Endometrial microvascular endothelial cells (primary cell): ENCODE data around the gene MRPS34. TPM values are rescaled to one million over a fixed set of nuclear protein-coding genes. Genes with fewer than 3 reads are reported as not detected.

Source experiments
- in situ Hi-C: cut with HindIII; loops from 2 replicates; pipeline ENCODE4 v1.10.0; 2017; ENCODE audit warnings: low sequenced_read_pairs, low pct_unique_long_range_greater_than_20kb; ENCODE audit errors: inconsistent ontology term
- total RNA-seq: library from RNA; depleted of rRNA; stranded (reverse); fragments of >200 nt; gene quantifications from one replicate; pipeline ENCODE4 v1.2.3, GENCODE V29; 2015; ENCODE audit errors: inconsistent ontology term

MRPS34 gene
- total RNA-seq, 1 donor from 2014 or later = 148 TPM

DNA sequence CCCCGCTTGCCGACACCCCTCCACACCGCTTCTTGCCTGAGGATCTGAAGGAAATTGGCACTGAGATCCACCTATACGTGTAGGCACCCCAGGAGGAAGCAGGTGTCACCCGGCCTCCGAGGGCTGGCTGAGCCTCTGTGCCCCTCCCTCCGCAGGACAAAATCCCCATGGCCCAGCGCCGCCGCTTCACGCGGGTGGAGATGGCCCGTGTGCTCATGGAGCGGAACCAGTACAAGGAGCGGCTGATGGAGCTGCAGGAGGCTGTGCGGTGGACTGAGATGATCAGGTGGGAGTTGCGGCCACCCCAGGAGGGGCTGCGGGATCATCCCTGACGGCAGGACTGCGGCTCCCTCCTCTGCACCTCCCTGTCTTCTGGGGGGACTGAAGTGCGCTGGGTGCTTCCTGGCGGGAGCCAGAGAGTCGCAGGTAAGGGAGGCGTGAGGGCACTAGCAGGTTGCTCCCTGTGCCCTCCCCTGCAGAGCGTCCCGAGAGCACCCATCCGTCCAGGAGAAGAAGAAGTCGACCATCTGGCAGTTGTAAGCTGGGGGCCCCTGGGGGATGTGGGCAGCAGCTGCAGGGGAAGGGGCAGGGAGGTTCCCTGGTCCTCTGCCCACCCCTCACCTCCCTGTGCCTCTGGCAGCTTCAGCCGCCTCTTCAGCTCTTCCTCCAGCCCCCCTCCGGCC, 10.6 kb downstream of the MRPS34 start:
- in situ Hi-C loops = no loop called here

DNA sequence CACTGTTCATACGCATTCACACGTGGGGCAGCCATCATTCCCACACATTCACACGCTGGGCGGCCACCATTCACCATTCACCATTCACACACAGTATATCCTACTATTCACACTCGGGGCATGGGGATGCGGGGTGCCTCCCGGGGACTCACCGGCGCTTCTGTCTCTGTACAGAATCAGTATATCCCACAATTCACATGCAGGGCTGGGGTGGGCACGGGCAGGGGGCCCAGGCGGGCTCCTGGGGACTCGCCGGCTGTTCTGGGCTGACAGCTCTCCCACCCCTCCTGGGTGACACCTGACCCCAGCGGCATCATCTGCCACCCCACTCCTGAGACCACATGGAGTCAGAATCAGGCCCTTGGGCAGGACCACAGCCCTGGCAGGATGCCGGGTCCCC, 11.2 kb downstream of the MRPS34 start:
- in situ Hi-C loops = no loop called here

DNA sequence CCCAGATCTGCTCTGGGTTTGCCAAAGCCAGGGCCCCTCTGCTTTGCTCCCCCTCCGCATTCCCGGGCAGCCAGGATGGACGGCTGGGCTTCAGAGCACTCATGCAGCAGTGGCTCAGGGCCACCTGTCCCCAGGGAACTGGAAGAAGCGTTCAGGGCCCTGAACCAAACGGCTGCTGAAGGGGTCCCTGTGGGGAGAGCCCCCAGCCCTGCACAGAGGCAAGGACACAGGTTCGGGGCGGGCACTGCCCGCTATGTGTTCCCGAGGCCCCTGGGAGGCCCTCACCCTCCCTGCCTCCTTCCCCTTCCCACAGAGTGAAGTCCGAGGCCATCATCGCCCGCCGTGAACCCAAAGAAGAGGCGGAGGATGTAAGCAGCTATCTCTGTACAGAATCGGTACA, 12.0 kb downstream of the MRPS34 start:
- in situ Hi-C loops = no loop called here

DNA sequence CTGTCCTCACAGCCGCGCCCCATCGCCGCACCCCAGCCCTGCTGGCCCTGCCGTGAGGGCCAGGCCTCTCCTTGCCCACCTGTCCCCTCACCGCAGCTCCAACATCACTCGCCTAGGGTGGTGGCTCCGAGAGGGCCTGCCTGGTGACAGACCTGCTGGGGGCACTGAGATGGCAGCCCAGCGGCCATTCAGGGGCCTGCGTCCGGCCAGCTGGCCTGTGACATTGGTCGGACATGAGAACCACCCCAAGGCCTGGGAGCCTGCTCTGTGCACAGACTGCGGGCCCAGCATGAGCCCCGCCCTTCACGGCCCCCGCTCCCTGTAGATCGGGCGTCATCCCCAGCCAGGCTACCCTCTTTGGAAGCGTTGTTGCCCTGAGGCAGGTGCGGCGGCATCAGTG, 13.4 kb downstream of the MRPS34 start:
- in situ Hi-C loops = no loop called here

DNA sequence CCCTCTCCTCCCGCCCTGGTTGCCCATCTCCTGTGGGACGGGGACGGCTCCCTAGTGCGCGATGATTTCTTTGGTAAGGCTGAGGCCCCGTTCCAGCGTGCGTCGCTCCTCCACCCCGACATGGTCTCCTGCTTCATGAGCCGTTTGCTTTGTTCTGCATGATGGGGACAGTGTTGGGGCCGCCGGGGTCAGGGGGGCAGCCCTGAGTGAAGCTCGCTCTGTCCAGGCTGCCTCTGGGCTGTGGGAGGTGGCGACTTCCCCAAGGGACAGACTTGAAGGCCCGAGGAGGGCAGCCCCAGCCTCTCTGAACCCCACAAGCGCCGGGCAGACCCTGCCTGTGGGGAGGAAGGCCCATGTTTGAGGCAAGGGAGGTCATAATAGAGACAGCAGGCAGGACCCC, 14.0 kb downstream of the MRPS34 start:
- in situ Hi-C loops = no loop called here

DNA sequence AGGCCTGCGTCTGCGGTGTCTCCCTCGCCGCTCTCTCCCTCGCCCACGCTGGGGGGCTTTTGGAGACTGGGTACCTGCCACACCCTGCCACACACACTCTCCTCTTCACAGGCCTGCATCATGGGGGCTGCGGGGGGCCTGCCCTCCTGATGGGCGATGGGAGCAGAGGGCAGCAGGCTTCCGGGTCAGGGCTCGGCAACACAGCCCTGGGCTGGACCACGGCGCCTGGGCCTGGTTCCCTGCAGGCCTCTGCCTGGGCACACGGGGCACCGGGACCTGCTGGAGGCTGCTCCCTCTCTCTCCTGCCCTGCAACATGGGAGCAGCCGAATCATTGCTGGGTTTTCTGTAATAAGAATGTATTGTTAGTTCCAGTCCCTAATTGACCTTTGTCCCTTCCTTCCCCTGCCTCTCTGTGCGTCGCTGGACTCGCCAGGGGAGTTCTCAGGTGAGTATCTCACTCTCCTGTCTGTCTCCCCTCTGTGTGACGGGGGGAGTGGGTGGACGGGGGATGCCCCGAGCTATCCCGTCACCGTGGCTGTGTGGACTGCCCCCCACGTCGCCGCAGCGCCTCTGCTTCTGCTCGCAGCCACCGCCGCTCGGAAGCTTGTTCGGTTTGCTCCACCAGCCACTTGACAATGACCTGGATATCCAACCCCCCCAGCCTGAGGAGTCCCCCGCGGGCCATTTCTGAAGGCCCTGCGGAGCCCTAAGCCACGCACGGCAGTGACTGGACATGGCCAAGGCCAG, 15.0 kb downstream of the MRPS34 start:
- in situ Hi-C loops = no loop called here

DNA sequence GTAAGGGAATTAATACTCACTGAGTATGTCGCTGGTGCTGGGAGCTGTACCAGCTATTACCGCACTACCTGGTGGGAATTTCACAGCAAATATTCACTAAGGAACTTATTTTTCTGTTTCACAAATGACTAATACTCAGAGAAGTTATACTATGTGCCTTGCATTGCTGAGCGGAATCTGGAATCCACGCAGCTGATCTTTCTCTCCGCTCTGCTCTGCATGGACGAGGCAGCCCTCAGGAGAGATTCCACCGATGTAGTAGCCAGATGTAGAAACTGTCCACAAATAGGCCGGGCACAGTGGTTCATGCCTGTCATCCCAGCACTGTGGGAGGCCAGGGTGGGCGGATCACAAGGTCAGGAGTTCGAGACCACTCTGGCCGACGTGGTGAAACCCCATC, 18.7 kb downstream of the MRPS34 start:
- in situ Hi-C loops = no loop called here

DNA sequence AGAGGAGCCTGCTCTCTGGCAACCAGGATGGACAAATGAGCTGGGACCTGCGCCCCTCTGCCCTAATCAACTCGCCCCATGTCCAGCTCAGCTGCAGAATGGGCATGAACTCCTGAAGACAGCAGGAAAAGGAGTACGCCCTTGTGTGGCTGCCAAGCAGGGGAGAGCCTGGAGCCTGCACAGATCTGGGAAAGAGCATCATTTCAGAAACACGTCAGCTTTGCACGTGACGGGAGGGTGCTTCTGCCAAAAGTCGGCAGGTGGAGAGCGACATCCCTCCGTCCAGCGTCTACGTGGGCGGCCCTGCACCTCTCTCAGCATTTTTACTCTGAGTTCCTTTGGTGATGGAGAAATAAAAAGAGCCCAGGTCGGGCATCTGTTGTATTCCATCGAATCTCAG, 20.1 kb downstream of the MRPS34 start:
- in situ Hi-C loops = no loop called here

DNA sequence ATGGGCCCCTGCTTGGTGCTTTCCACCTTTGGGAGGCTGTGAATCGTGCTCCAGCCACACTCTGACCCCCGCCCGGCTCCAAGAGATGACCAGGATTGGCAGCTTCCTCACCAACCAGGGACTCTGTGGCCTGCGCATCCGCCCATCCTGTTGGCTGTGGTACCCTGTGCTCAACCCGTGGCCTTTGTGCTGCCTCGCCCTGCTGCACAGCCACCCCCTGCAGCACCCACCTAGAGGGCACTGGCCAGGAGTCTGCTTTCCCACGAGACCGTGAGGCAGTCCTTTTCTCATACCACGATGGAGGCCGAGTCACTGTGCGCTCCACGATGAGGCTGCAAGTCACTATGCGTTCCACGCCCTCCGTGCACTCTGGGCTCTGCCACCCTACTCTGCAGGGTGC, 21.0 kb downstream of the MRPS34 start:
- in situ Hi-C loops = no loop called here

DNA sequence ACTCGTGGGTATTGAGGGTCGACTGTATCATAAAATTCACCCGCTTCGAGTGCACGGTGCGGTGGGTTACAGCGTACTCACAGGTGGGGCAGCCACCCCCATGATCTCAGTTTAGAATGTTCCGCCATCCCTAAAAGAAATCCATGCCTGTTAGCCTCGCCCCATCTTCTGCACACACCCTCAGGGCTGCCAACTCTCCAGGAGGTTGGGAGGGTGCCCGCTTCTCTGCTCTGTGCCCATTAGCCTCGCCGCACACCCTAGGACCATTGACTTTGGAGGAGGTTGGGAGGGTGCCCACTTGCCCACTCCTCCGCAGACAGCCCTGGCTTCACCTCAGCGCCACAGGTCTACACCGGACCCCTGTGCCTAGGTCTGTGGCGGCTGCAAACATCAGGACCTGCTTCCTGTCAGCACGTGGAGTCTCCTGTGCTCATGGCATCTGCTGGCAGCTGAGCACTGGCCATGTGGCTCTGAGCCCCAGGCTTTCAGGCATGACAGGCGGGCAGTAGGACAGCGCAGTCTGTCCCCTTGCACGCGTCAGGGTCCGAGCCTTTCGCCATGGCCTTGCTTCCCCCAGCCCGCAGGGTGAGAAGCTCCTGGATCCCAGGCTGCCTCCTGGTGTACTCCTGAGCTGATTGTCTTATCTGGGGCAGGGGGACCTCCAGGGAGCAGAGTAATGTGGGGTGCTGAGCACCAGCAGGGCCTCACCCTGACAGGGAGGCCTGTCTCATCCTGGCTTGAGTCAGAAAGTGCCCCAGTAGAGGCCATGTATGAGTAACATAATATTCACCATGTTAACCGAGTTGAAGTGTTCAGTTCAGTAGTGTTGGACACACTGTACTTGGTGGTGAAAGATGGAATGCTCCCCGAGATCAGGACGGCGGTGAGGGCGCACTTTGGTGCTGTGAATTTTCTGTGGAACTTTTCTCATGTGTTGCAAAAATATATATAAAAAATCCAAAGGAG, 23.5 kb downstream of the MRPS34 start:
- in situ Hi-C loops = no loop called here

DNA sequence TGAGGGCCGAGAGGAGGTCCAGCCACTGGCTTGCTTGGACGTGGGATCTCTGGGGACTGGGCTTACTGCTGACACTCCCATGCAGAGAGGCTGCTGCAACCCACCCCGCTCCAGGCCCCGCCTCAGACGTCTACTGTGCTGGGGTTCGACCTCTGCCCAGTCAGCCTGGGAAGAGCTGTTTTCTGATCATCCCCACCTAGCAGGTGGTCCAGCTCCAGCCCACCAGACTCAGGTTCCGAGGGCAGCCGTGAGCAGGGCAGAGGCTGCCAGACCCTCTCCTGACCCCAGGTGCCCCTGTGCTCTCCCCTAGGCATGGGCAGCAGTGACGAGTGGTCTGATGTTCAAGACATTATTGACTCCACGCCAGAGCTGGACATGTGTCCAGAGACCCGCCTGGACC, 25.0 kb downstream of the MRPS34 start:
- in situ Hi-C loops = no loop called here

DNA sequence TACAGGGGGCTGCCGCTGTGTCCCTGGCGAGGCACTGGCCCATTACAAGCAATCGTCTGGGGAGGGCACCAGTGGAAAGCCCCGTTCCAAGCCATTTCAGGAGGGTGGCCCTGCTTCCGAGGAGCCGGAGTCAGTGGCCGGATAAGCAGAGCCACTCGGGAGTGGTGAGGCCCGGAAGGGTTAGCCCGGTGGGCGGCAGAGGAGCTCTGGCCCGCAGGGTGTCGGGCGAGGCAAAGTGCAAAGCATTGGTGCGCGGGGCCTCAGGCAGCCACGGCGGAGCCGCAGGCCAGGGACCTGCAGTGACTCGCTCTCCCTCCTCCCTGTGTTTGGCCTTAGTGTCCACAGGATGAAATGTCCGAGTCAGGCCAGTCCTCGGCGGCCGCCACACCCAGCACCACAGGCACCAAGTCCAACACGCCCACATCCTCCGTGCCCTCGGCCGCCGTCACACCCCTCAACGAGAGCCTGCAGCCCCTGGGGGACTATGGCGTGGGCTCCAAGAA, 26.2 kb downstream of the MRPS34 start:
- in situ Hi-C loops = no loop called here

DNA sequence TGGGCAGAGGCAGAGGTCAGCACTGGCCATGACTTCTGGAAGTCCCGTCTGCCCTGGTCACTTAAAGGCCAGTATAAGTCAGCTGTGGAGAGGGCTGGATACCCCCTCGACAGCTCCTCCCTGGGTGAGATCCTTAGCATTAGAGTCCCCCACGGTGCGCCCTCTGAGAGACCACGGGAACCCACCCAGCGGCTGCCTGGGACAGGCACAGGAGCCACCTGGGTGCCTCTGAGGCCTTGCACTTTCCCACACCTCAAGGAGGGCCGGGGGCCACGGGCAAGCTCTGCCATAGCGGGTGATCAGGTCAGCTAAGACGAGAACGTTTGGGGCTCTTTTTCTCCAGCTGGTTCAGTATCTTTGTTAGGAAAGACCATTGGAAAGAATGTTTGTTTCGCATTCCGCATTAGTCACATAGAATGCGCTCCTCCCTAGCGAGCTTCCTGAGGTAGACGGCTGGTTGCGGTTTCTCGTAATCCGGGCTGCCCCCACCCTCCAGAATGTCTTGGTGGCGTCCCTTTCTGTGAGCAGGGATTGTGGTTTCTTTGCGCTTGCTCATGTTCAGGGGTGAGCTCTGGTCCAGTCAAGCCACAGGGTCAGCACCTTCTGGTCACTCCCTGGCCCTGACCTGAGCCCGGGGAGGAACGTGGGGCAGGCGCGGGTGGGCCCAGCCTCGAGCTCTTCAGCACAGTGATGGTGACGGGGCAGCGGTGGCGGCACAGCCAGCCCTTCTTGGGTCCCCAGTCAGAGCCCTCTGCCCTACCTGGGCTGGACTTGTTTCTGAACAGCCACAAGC, 26.8 kb downstream of the MRPS34 start:
- in situ Hi-C loops = no loop called here

DNA sequence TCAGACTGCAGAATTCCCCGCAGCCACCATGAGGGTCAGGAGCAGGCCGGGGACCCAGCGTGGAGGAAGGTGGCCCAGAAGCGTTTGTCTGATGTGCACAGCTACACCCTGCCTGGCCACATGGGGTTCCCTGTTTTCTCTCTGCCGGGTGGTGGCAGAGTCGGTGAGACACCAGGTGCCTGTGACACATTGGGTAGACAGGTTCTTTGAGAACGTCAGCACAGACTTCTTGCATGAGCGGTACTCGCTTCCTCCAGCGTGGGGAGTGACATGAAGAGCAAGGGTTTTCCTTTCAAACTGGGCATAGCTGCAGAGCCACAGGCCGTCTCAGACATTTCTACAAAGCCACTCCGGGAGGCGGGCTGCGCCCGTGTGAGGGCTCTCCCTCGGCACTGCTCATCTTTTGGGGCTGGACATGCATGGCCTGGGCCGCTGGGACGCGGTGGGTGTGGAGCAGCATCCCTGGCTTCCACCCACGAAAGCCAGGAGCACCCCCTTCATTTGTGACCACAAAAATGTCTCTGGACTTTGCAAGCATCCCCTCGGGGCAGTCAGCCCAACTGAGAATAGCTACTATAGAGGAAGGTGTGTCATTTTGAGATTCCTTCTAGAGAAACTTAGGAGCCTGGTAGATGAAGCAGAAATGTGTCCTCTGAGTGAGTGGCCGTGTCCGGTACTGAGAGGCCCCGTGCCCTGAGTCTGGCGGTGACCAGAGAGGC, 27.6 kb downstream of the MRPS34 start:
- in situ Hi-C loops = no loop called here

DNA sequence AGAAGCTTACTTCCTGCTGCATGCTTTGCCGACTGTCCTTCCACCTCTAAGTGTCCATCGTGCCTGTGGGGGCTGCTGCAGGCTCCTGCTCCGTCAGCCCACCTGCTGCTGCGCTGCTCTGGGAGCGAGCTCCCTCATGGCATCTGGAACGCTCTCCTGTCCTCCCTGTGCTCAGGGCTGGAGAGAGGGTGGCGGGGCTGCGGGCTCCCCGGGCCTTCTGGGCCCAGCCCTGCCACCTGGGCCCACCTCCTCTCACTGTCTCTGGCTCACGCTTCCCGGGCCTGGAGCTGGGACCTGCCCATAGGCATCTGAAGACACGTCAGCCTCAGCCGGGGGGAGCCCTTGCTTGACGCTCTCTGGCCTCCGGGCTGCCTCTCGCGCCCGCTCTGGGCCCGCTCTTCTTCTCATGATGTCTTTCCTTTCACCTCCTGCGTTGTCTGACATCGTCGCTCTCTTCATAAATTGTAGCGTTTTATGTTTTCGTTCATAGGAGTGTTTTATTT, 28.5 kb downstream of the MRPS34 start:
- in situ Hi-C loops = no loop called here

DNA sequence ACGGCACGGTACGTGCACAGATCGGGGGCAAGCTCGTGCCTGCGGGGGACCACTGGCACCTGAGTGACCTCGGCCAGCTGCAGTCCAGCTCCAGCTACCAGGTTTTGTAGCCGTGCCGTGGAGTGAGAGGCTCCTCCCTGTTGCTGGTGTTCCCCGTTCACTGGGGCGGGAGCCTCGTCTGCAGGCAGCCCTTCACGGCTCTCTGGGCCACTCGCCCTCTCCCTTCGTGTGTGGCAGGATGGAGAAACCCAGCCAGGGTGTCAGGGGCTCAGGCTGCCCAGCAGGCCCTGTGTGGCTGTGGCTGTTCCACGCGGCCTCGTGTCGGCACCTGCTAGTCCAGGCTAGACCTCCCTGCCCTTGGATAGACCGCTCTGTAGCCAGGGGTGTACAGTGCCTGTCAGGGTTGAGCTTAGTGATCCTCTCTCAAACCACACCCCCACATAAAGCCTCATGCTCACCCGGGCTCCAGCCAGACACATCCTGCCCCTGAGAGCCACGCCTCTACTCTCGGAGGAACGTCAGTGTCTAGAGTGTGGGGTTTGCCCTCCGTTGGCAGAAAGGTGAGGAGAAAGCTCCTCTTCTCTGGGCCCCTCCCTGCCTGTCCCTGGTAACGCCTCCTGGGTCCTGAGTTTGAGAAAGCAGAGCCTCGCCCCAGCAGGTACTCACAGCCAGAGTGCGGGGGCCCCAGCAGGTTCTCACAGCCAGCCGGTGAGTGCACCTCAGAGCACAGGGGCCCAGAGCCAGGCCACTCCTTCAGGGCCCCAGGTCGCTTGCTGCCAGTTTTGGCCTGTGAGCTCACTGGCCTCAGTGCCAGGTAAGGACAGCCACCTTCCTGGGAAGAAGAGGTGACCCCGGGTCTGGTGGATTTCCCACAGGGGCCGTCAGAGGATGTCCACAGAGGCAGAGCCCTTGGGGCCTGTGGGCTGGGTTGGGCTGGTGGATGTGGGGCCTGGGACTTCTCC, 29.3 kb downstream of the MRPS34 start:
- in situ Hi-C loops = no loop called here
